ENCODE results near the gene SCART1.

SCART1 gene

DNA sequence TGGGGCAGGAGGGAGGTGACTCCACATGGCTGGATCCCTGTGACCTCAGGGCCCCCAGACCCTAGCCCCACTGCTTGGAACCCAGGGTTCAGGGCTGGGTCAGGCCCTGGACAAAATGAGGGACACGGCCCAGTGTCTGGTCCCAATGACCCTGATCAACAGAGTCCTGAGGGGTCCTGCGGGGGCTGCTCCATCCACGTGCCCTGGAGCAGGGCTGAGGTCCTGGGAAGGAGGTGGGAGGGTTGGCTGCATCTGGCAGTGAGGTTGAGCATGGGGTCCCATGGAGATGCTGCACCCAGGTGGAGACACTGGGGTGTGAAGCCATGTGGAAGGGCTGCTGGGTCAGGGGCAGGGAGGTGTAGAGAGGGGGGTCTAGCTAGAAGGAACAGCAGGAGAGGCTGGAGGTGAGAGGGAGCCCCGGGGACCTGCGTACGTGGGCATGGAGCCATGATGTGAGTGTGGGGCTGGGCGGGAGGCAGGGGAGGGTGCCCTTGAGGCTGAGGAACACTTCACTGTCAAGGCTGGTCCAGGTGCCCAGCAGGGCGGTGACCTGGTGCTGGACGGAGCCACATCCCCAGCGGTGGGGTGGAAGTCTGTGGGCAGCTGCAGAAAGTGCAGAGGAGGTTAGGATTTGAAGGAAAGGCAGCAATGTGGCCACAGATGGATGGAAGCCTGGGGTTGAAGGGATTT lies 604 bp downstream of the SCART1 start:
- in situ Hi-C loops (cut with HindIII; ENCODE audit: low sequenced_read_pairs): no loop called here

DNA sequence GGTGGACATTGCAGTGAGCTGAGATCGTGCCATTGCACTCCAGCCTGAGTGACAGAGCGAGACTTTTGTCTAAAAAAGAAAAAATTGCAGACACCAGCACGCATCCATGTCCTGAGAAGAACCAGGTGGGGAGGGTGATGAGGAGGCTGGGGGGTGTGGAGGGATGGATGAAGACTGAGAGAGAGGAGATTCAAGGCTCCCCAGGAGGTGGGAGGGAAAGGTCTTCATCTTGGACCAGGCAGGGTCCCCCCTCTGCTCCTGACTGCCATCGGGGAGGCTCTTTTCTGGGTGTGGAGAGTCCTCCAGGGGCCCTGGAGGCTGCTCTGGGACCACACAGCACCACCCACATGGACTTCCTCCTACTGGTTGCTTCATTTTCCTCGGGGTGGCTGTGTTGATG lies 1.5 kb downstream of the SCART1 start:
- in situ Hi-C loops (cut with HindIII; ENCODE audit: low sequenced_read_pairs): no loop called here

GRCh38 chr10:133455611-133456031 lies 1.9 kb downstream of the SCART1 start:
- in situ Hi-C loops (cut with HindIII; ENCODE audit: low sequenced_read_pairs): no loop called here

- in situ Hi-C loops (cut with HindIII; ENCODE audit: low sequenced_read_pairs): no loop called here
Measured at GRCh38 chr10:133456041-133456951, 2.6 kb downstream of the SCART1 start.

DNA sequence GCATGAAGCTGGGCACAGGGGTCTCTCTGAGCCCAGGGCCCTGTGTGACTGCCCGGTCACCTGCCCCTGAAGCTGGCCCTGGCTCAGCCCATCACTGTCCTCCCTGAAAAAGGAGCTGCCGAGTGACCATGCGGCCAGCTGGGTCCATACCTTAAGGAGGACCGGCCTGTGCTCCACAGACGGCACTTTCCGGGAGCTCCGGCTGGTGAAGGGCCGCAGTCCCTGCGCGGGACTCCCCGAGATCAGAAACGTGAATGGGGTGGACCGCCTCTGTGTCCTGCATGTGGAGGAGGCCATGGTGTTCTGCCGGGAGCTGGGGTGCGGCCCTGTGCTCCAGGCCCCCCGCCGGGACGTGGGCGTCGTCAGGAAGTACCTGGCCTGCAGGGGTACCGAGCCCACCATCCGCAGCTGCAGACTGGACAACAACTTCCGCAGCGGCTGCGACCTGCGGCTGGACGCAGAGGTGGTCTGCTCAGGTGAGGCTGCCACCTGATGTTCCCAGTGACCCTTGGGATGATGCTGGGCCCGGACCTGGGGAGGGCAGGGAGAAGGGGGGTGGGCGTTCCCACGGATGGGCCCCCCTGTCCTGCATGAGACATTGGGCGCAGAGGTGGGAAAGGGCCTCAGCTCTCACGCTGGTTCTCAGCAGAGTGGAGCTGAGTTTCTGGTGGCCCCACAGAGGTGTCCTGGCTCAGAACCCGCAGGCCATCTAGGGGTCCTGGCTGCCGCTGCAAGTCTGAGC lies 3.5 kb downstream of the SCART1 start:
- in situ Hi-C loops (cut with HindIII; ENCODE audit: low sequenced_read_pairs): no loop called here

DNA sequence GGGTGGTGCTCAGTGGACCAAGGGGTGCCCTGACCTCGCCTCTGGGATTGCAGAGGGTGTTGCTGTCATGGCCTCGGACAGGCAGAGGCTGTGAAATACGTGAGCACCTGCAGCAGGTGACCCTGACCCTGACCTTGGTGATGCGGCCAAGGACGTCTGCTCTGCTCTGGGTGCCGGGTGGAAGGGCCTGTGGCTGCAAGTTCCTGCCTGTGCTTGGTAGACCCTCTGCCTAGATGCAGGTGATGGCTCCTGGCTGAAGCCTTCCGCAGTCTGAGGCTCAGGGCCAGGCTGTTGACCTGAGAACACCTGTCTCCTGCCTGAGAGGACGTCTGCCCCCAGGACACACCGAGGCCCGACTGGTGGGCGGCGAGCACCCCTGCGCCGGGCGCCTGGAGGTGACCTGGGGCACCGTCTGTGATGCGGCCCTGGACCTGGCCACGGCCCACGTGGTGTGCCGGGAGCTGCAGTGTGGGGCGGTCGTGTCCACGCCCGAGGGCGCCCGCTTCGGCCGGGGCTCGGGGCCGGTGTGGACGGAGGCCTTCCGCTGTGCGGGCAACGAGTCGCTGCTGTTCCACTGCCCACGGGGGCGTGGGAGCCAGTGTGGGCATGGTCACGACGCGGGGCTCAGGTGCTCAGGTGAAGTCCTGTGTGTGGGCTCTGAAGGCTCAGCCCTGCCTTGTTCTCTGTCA lies 4.4 kb downstream of the SCART1 start:
- in situ Hi-C loops (cut with HindIII; ENCODE audit: low sequenced_read_pairs): no loop called here

DNA sequence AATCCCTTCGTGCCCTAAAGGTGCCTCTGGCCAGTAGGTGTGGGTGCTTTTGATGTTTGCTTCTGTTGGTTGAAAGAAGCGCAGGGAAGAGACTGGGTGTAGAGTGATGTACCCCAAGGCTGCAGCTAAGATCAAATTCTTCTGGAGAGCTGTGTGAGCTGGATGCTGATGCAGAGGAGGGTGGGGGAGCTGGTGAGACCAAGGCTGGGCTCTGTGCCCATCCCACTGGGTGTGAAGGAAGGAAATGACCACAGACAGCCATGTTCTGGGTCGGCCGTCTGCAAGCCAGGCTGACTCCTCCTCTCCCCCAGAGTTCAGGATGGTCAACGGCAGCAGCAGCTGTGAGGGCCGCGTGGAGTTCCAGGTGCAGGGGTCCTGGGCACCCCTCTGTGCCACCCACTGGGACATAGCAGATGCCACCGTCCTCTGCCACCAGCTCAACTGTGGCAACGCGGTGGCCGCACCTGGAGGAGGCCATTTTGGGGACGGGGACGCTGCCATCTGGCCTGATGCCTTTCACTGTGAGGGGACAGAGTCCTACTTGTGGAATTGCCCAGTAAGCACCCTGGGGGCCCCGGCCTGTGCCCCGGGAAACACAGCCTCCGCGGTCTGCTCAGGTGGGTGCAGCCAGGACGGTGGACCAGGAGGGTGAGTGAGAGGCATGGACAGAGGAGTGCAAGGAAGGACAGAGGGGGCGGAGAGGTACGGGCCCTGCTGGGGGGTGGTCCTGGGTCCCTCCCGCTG lies 5.1 kb downstream of the SCART1 start:
- in situ Hi-C loops (cut with HindIII; ENCODE audit: low sequenced_read_pairs): no loop called here

DNA sequence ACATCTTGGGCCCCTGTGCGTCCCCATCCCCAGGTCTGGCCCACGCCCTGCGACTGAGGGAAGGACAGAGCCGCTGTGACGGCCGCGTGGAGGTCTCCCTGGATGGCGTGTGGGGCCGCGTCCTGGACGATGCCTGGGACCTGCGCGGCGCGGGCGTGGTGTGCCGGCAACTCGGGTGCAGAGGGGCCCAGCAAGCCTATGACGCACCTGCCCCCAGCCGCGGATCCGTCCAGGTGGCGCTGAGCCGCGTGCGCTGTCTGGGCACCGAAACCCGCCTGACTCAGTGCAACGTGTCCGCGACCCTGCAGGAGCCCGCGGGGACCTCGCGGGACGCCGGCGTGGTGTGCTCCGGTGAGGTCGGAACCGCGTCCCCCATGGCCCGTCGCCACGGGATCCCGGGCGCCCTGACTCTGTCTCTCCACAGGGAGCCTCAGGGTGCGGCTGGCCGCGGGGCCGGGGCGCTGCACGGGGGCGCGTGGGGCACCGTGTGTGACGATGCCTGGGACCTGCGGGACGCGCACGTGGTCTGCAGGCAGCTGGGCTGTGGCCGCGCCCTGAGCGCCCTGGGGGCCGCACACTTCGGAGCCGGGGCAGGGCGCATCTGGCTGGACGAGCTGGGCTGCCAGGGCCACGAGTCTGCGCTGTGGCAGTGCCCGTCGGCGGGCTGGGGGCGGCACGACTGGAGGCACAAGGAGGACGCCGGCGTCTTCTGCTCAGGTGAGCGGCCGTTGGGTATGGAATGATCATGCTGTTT lies 5.9 kb downstream of the SCART1 start:
- in situ Hi-C loops (cut with HindIII; ENCODE audit: low sequenced_read_pairs): no loop called here

DNA sequence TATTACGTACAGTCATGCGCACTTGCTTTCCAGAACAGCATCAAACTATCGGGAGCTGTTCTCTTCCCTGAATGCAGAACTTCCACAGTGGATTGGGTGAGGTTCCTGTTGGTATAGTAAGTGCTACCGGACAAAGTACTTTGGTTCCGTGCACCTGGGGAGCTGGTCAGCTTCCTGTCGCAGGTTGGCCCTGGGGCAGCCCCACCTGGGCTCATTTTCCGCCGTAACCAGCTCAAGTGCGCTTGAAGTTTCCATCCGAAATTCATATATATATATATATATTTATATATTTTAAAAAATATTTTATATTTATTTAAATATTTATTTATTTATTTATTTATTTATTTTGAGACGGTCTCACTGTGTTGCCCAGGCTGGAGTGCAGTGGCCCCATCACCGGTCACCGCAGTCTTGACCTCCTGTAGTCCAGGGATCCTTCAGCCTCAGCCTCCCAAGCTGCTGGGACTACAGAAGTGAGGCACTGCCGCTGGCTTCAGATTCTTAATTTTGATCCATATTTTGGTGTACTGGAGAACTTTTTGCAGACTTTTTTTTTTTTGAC lies 6.5 kb downstream of the SCART1 start:
- in situ Hi-C loops (cut with HindIII; ENCODE audit: low sequenced_read_pairs): no loop called here

DNA sequence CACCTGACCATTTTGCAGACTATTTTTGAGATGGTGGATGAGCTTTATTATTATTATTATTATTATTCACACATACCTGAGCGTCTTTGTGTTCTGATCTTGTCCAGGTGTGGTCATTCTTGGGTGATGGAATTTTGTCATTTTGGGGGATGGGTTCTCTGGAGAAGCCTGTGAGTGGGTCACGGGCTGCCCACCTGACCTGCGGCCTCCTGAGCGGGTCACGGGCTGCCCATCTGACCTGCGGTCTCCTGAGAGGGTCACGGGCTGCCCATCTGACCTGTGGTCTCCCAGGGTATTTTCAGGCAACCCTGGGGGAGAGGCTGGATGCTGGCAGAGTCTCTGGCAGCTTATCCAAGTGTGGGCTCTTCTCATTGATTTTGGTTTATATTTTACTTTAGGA lies 7.3 kb downstream of the SCART1 start:
- in situ Hi-C loops (cut with HindIII; ENCODE audit: low sequenced_read_pairs): no loop called here

DNA sequence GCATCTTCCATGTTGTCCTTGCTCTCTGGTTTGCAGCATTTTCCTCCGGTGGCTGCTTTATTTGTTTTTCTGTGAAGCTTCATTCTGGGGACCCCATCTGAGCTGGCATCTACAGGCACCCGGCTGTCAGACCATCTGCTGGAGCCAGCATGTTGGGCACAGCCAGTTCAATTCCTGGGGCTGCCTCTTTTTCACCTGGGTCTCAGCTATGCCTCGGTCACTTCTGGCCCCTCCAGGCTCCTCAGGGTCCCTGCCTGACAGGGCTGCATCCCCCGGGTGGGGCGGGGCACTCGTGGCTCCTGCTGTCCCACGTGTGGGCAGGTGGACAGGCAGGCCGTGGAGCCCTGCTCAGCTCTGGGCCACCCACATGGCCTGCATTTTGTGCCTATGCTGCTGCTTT lies 8.1 kb downstream of the SCART1 start:
- in situ Hi-C loops (cut with HindIII; ENCODE audit: low sequenced_read_pairs): no loop called here

DNA sequence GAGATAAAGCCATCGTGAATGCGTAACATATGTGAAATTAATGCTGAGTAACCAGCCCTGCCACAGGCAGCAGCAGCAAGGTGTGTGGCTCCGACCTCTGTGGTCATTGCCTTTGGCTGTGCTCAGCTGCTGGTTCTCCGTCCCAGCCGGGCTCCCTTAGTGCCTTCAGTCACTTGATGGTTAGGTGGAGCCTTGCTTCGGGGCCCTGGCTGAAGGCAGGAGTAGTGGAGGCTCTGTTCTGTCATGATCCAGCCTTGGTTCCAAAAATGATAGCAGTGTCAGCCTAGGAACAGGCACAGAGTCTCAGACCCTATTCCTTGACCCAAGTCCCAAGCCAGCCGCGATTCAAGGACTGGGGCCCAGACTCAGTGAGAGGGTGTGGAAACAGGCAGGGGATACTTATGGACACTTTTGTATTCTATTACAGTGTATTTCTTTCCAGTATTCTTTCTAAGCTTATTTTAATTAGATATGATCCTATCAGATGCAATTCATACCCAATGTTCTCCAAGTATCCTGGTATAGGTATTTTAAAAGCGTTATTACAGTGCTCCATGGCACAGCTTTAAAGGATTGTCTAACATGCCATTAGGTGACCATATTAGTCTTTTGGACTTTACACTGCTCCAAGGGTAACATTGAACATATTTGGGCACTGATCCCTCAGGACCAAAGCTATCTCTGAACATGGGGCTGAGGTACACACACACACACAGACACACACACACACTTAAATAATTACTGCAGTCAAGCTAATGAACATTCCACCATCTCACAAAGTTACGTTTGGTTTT lies 9.0 kb downstream of the SCART1 start:
- in situ Hi-C loops (cut with HindIII; ENCODE audit: low sequenced_read_pairs): no loop called here

- in situ Hi-C loops (cut with HindIII; ENCODE audit: low sequenced_read_pairs): no loop called here
Measured at GRCh38 chr10:133464582-133465031, 10.9 kb downstream of the SCART1 start.

GRCh38 chr10:133465191-133465949 lies 11.6 kb downstream of the SCART1 start:
- in situ Hi-C loops (cut with HindIII; ENCODE audit: low sequenced_read_pairs): no loop called here

DNA sequence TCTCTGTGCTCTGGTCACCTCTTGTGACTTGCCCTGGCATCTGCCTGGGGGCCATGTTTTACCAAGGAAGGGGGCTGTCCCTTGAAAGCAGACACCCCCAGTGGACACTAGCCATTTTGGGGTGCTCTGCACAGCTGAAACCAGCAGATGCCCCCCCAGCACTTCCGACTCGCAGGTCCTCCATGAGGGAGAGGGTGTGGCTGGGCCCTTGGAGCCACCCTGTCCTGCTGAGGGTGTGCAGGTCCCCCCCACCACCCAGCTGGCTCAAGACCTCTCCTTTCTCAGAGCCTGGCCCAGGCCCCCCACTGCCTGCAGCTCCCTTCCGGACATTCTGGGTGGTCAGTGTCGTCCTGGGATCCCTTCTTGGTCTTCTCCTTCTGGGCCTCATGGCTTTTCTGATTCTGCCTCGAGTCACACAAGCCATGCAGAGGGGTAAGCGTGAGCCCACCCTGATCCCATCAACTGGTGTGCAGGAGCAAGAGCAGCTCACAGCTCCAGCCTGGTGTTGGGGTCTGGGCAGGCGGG lies 12.3 kb downstream of the SCART1 start:
- in situ Hi-C loops (cut with HindIII; ENCODE audit: low sequenced_read_pairs): no loop called here

DNA sequence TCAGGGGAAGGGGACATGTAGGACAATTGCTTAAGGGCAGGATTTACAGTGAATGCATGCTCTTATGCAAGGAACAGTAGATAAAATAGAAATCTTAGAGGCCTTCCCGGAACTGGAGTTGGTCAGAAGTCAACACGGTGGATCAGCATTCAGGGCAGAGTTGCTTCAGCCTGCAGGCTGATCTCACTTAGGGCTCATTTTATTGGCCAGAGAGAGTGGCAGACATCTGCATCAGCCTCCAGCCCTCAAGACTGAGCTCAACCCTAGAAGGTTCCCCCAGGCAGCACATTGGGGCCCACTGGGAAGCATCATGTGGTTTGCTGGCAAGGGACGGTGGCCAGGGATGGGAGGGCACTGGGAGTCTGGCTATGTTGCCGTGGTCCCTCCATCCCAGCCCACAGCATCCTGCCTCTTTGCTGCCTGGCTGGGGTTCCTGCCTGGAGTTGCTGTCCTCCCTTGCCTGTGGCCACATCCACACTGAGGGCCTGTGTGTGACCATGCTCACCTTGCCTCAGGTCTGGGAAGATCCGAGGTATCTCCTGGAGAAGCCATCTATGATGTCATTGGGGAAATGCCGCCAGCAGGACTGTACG lies 13.0 kb downstream of the SCART1 start:
- in situ Hi-C loops (cut with HindIII; ENCODE audit: low sequenced_read_pairs): no loop called here
